Stimulated activated CD4-positive, alpha-beta T cell treated with anti-CD3 and anti-CD28 coated beads, Interleukin-15, amount 100 ng/mL, for 24 hours (primary cell): ENCODE measurements around the gene DSC1.
"Not testable (repeated sequence)": the region's sequence is repeated elsewhere in the genome, so short reads cannot be mapped to it uniquely, and the experiment has no call there.

Experiments used
- DNase-seq: peaks from one replicate; pipeline ENCODE4 v3.0.0-alpha.2; 2020

Gene DSC1

DNA sequence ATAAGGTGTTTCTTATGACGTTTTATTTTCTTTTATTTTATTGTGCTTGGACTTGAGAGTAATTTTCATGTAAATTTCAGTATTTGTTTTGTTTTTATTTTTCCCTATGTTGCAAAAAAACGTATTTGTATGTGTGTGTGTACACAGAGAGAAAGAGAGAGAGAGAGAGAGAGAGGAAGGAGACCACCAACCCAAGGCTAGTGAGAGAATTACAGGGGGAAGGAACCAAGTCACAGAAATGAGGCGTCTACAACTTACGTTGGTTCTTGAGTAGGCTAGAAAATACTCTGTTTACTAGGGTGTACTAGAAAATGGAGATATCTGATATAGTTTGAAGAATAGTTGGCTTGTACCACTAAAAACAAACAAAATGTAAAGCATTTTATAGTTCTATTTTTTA lies 7.7 kb upstream of the DSC1 start:
- no peak for DNase-seq

GRCh38 chr18:31162419-31162793 lies 250 bp downstream of the DSC1 start:
- DNase-seq = no peak

GRCh38 chr18:31161757-31162418 lies 768 bp downstream of the DSC1 start:
- DNase-seq = no peak

- DNase-seq = no peak
Observed at GRCh38 chr18:31156821-31157763, 5.6 kb downstream of the DSC1 start.

GRCh38 chr18:31155498-31155897 lies 7.2 kb downstream of the DSC1 start:
- DNase-seq = no peak

GRCh38 chr18:31154181-31154580 lies 8.5 kb downstream of the DSC1 start:
- no peak for DNase-seq

DNA sequence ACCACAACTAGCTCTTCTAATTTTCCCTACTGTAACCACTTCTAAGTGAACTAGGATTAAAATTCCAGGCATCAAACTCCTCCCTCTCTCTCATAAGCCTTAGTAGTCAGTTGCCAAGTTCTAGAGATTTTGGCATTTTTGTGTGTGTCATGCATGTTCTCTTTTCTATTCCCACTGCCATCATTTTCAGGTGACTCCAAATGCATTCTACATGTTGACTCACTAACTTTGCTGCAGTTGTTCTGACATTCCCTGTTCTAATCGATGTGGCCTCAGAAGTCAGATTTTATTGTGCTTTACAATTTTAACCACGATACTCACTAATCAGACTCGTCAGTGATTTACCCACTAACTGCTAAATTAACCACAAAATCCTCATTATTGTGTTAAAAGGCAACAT lies 13.3 kb downstream of the DSC1 start:
- no peak for DNase-seq

GRCh38 chr18:31148600-31148999 lies 14.1 kb downstream of the DSC1 start:
- DNase-seq = no peak

DNA sequence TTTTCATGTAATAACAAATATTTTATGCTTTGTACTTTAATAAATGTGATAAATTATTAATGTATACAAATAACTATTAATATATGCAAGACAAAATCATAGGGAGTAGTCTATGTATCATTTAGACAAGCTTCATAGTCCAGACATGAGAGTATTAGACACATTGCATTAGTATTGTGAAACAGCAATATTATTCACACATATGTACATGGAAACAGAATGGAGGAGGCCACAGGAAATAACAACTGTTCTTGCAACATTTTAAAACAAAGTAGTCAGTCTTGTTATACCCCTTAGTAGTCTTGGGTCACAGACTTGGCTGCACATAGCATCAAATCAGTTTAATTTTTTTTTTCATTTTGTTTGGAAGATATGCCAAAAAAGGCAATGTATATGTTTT lies 15.8 kb downstream of the DSC1 start:
- DNase-seq = no peak

DNA sequence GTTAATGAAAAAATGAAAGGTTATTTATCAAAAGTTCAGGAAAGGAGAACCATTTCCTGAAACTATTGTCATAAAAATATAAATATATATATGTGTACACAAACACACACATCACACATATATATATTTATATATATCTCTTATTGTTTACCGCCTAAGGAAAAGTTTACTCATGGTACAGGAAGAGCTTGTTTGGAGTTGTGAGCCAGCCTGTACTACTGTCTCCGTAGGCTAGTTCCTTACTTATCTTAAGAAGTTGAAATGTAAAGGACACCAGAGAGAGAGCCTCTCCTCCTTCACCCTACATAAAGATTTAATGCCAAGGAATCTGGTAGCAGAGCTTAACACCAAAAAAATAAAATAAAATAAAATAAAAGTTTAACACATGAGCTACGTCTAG lies 19.6 kb downstream of the DSC1 start:
- no peak for DNase-seq

GRCh38 chr18:31138709-31139108 lies 23.9 kb downstream of the DSC1 start:
- no peak for DNase-seq

DNA sequence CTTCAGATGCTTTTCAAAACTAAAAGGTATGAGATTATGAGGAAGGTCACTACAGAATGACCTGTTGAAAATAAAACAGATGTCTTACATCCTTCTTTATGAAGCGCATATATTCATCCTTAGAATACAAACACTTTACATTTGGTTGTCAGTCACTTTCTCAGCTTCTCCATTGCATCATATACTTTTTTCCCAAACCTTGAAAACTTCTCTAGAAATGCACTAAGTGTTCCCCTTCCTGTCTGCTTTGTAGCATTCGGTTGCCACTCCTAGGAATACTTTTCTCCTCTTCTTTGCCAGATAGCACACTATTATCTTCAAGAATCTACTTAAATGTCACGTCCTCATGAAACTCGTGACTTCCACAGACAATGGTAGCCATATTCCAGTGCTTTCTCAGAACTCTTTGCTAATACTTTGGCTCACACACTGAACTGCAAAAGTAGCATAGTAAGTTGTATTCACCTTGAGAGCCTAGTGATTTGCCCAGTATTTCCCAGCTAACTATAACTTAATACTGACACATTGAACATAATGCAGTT lies 27.6 kb downstream of the DSC1 start:
- DNase-seq = no peak

DNA sequence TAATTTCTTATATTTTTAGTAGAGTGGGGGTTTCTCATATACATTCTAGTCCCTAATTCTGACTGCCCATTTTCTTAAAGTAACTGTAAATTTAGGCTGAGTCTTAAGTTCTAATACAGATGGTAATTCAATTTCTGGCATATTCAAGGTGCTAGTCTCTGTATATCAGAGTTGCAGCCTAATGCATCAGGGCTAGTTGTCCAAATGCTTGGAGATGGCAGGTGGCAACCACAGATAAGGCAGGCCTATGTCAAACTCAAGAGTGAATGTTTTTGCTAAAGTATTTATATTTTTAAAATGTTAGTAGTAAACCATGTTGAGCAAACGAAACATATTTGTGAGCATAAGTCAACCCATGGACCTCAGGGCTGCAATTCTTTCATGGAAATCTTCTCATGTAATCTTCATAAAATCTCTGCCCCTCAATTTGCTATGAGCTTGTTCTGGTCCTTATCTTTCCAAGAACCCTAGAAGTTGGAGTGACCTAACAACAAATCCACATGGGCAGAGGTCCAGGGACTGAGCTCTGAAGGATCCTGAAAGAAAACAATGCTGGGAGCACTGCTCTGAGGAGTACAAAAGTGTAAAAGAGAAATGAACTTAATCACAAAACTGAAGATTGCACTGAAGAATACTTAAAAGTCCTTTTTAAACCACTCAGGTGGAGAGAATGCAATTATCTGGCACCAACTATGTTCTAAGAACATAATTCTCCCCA lies 33.1 kb downstream of the DSC1 start:
- DNase-seq = no peak

DNA sequence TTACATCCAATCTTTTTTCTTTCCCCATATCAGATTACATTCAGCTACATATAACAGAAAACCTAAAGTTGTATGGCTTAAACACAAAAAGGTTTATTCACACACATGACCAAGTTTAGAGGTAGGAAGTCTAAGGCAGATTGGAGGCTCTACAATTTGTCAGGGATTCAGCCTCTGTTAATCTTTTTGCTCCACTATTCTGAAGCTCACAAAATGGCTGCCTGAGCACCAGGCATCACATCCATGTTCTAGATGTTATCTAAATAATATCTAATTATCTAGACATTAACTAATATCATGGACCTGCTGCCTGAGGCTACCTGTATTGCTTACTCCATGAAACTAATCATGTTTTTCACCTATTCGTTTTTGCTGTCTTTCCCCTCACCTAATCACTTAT lies 36.8 kb downstream of the DSC1 start:
- DNase-seq = no peak

GRCh38 chr18:31123125-31123524 lies 39.5 kb downstream of the DSC1 start:
- not testable (repeated sequence) for DNase-seq

- no peak for DNase-seq
Observed at GRCh38 chr18:31120594-31120993, 42.1 kb downstream of the DSC1 start.

DNA sequence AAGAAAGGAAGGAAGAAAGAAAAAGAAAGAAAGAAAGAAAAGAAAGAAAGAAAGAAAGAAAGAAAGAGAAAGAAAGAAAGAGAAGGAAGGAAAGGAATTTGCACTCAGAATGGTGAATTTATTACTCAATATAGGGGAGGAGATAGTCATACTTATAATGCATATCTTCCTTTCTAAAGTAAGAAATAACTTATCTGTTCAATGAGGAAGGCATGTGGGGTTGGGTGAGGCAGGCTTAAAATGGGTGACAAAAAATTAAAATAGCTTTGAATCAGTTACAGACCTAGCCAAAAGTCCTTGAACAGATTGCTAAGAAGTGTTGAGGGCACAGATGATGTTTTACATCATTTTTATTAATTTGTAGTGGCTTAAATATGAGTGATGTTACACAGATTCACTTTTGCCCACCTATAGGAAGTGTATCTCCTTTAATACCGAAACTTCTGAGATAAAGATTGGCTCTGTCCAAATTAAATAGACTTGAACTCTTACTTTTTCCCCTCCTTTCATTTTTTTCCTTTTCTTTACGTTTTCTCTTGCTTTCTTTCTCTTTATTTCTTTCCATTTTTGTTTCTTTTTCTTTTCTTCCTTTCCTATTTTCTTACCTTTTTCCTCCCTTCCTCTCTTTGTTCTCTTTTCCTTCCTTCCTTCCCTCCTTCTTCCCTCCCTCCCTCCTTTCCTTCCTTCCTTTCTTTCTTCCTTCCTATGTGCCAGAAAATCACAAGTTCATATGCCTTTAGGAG lies 45.6 kb downstream of the DSC1 start:
- DNase-seq = no peak

GRCh38 chr18:31112804-31113203 lies 49.9 kb downstream of the DSC1 start:
- no peak for DNase-seq

DNA sequence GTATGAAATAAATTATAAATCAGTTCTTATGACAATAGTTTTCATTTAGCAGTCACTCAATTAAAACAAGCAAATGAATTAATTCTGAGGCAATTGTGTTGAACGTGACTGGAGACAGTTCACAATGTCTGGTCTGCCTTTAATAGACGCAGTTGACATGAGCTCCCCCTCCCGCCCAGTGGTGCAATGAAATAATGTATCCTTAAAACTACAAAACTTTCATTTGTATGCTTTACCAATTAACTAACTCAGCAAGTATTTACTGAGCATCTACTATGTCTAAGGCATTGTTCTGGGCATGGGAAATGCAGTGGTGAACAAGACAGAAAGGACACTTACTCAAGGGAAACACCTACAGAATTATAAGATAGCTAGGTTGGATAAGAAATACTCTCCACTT lies 56.9 kb downstream of the DSC1 start:
- no peak for DNase-seq

DNA sequence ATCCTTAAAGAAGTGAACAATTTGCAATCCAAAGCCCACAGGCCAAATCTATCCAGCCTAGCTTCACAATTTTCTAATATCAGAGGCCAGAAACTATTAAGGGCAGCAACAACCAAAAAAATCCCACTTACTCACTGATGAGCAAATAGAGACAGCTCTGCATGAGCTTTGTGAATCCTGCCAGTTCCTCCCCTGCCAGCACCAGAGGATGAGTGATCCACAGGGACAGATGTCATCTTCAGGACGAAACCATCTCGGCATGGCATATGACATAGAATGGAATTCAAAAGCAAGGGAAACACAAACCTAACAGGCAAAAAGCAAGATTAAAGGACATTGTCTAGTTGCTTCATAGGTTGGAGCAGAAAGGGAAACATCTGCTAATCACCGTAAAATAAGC lies 58.2 kb downstream of the DSC1 start:
- DNase-seq = no peak

- no peak for DNase-seq
Observed at GRCh38 chr18:31103423-31103822, 59.2 kb downstream of the DSC1 start.

GRCh38 chr18:31102941-31103340 lies 59.7 kb downstream of the DSC1 start:
- no peak for DNase-seq
